SH-SY5Y (cell line): ENCODE data around the gene EPHB2.

ENCODE experiments used
- GATA2 ChIP-seq: IDR thresholded peaks from 2 replicates; pipeline ENCODE4 v1.6.1; 2011; ENCODE audit warnings: mild to moderate bottlenecking, low read depth, low read length
- GATA3 ChIP-seq: IDR thresholded peaks from 2 replicates; pipeline ENCODE4 v1.6.1; 2011; ENCODE audit warnings: low read depth, mild to moderate bottlenecking, low read length, moderate library complexity

DNA sequence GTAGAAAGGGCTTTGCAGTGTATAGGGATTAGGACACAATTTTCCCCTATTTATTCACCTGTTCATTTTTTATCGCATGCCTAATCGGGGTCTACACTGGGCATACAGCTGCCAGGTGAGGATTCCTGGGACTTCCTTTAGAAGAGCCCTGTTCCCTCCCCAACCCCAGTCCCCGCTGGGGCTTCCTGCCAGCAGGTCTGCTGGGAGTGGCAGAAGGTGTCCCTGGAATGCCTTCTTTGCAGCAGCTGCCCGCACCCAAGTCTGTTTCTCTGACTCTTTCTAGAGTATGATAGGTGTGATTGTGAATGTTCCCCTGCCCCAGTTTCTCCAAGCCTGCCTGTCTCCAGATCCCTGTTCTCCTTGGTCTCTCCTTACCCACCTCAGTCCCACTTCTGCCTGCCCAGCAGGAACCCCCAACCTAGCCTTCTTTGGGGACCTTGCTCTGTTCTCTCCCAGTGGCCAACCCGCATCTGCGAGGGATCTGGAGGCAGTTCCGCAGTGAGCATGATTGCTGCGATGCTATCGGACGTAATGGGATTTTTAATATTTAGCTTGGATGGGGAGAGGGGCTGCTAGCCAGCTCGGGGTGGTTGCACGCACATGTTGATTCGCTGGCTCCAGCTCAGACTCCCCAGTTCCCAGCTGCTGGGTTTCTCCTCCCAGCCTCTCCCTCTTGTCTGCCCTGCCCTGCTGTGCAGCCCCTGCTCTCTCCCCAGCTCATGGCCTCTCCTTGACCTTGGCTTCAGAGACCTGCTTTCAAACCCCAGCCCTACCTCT, 79.8 kb downstream of the EPHB2 start:
- no peak; the same call in 1 of the 2 replicates for TF ChIP-seq GATA3
- peak; percentile 98 for TF ChIP-seq GATA2
